Chondrocyte (in vitro differentiated cells): ENCODE results near the gene RBM26. TPM values are rescaled to one million over a fixed set of nuclear protein-coding genes. Genes with fewer than 3 reads are reported as not detected.
"Not testable (repeated sequence)": the region's sequence is repeated elsewhere in the genome, so short reads cannot be mapped to it uniquely, and the experiment has no call there.

ENCODE experiments used
- DNase-seq: peaks from one replicate; pipeline ENCODE4 v3.0.0; 2021; ENCODE audit warnings: mixed read lengths, low spot score
- H3K27ac Mint-ChIP-seq: one replicate; pipeline ENCODE4 v1.8.0; 2021; ENCODE audit warnings: mild to moderate bottlenecking, moderate library complexity, mixed read lengths; ENCODE audit not compliant: unreplicated experiment
- H3K27me3 Mint-ChIP-seq: 2 replicates; pipeline ENCODE4 v1.8.0; 2021; ENCODE audit warnings: low read depth, mixed read lengths
- H3K36me3 Mint-ChIP-seq: 2 replicates; pipeline ENCODE4 v1.8.0; 2021; ENCODE audit warnings: low read depth, mixed read lengths
- H3K4me1 Mint-ChIP-seq: 2 replicates; pipeline ENCODE4 v1.8.0; 2021; ENCODE audit warnings: low read depth, mild to moderate bottlenecking, mixed read lengths
- H3K4me3 Mint-ChIP-seq: one replicate; pipeline ENCODE4 v1.8.0; 2021; ENCODE audit warnings: mild to moderate bottlenecking, moderate library complexity, mixed read lengths; ENCODE audit not compliant: unreplicated experiment
- H3K9me3 Mint-ChIP-seq: 2 replicates; pipeline ENCODE4 v1.8.0; 2021; ENCODE audit warnings: low read depth, mixed read lengths
- total RNA-seq: library from RNA; stranded (reverse); gene quantifications from 3 replicates; pipeline ENCODE4 v1.2.1, GENCODE V29; 2021
- TF ChIP-seq, protein P1 (sequence below): fragments of 200-600 bp; sonication (generic); IDR thresholded peaks from 2 replicates; pipeline ENCODE4 v1.5.0; 2021; ENCODE audit warnings: antibody characterized with exemption, mild to moderate bottlenecking, moderate library complexity

The RBM26 gene
- total RNA-seq, 1 donor from 2014 or later = 29.1 TPM

DNA sequence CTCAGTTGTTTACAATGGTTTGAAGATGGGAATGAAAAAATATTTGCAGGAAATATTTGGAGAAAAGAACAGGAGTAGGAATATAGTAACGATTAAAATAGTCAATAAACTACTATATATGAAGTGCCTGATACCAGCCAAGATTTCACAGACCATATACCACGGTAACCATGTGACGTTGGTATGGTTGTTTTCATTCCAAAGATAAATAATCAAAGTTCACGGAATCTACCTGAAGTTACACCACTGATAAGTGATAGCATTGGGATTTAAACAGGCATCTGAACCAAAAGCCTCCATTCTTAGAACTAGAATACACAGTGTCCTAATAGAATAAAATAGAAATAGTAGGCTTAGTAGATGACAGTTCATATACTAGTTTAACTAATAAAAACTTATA is 123.5 kb downstream of the RBM26 start:
- DNase-seq = no peak
- Mint-ChIP-seq H3K27me3 (peaks cover 3% of the 10 kb centered on the region), H3K9me3 (peaks cover 3% of the 10 kb centered on the region), H3K27ac (no peak overlapping the region), H3K4me3 (no peak overlapping the region), H3K36me3 (no peaks in the 10 kb centered on the region), H3K4me1 (no peaks in the 10 kb centered on the region)
- TF ChIP-seq, protein P1, sequence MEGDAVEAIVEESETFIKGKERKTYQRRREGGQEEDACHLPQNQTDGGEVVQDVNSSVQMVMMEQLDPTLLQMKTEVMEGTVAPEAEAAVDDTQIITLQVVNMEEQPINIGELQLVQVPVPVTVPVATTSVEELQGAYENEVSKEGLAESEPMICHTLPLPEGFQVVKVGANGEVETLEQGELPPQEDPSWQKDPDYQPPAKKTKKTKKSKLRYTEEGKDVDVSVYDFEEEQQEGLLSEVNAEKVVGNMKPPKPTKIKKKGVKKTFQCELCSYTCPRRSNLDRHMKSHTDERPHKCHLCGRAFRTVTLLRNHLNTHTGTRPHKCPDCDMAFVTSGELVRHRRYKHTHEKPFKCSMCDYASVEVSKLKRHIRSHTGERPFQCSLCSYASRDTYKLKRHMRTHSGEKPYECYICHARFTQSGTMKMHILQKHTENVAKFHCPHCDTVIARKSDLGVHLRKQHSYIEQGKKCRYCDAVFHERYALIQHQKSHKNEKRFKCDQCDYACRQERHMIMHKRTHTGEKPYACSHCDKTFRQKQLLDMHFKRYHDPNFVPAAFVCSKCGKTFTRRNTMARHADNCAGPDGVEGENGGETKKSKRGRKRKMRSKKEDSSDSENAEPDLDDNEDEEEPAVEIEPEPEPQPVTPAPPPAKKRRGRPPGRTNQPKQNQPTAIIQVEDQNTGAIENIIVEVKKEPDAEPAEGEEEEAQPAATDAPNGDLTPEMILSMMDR = no peak

DNA sequence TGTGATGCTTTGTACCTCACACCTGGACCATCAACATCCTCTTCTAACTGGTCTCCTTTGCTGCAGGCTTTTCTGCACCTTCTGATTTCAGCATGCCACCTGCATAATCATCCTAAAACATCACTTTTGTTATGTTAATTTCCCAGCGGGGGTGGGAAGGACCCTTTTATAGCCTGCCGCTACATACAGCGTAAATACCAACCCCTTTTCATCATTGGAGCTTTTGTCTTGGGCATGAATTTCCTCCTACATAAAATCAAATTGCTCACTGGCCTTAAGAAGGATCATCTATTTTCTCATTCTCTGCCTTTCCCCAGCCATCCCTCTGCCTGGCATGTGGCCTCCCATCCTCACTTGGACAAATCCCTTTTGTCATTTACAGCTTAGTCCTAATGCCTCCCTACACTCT is 124.7 kb downstream of the RBM26 start:
- no peak for DNase-seq
- Mint-ChIP-seq H3K36me3 (no peaks in the 10 kb centered on the region), H3K27me3 (peaks cover 3% of the 10 kb centered on the region), H3K27ac (no peak overlapping the region), H3K4me3 (no peak overlapping the region), H3K4me1 (no peaks in the 10 kb centered on the region), H3K9me3 (peaks cover 3% of the 10 kb centered on the region)
- TF ChIP-seq, protein P1 = no peak

DNA sequence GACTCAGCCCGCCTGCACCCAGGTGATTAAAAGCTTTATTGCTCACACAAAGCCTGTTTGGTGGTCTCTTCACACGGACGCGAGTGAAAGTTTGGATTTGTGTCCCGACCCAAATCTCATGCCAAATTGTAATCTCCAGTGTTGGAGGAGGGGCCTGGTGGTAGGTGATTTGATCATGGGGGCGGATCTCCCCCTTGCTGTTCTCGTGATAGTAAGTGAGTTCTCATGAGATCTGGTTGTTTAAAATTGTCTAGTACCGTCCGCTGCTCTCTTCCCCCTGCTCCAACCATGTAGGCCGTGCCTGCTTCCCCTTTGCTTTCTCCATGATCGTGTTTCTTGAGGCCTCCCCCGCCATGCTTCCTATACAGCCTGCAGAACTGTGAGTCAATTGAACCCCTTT is 126.3 kb downstream of the RBM26 start:
- H3K36me3 Mint-ChIP-seq, H3K4me1 Mint-ChIP-seq, DNase-seq, H3K9me3 Mint-ChIP-seq, H3K27ac Mint-ChIP-seq, H3K27me3 Mint-ChIP-seq, H3K4me3 Mint-ChIP-seq: not testable (repeated sequence)

DNA sequence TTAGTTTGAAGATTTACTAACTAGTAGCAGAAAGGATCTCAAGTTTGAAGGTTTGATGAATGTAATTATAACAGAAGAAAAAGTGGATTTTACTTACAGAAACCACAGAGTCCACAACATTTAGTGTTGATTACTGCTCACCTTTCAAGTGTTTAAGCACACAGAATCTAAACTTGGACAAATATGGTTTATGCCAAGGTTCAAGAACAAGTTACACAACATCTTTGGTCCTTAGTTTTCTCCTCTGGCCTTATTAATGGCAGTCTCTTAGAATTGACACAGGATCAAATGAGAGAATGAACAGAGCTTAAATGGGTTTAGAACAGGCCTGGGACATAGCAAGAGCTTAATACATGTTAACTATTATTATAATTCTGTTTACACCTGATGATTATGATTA is 133.0 kb downstream of the RBM26 start:
- H3K9me3 Mint-ChIP-seq = peaks cover 4% of the 10 kb centered on the region
- H3K36me3 Mint-ChIP-seq = peaks cover 2% of the 10 kb centered on the region
- H3K4me1 Mint-ChIP-seq = no peaks in the 10 kb centered on the region
- H3K4me3 Mint-ChIP-seq = no peak overlapping the region
- H3K27ac Mint-ChIP-seq = no peak overlapping the region
- H3K27me3 Mint-ChIP-seq = peaks cover 8% of the 10 kb centered on the region
- DNase-seq = no peak
- TF ChIP-seq, protein P1 = no peak

DNA sequence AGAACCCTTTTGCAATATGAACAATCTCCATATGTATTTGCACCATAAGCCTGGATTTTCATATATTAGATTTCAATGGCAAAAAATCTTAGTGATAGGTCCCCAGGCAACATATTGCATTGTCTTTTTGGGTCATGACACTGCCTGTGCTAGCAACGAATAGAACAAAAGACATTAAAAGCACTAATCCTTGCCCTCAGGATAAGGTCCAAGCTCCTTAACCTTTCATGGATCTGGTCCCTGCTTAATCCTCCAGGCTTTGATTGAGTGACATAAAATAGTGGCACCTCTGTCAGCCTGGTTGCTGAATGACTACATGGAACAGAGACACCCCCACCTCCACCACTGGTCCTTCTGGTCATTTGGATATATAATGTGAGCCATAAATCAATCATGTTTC is 134.4 kb downstream of the RBM26 start:
- TF ChIP-seq, protein P1 = no peak
- H3K27me3 Mint-ChIP-seq = peaks cover 8% of the 10 kb centered on the region
- no peak overlapping the region for H3K27ac Mint-ChIP-seq
- no peak for DNase-seq
- peaks cover 3% of the 10 kb centered on the region for H3K36me3 Mint-ChIP-seq
- H3K9me3 Mint-ChIP-seq = peaks cover 6% of the 10 kb centered on the region
- H3K4me3 Mint-ChIP-seq = no peak overlapping the region
- no peaks in the 10 kb centered on the region for H3K4me1 Mint-ChIP-seq

DNA sequence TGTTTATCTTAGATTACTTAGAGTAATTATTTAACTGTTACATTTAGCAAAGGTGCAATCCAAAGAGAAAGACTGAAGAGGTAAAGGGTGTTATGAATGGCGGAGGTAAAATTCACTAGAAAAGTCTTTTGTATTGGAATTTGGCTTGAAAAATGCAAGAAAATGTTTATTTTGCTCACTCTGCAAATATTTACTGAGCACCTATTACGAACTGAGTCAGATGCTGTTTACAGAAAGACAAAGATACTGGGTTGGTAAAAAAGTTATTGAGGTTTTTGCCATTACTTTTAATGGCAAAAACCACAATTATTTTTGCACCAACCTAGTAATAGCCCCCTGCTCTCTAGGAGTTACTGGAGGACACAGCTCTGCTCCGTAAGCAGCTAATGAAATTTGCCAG is 135.2 kb downstream of the RBM26 start:
- Mint-ChIP-seq H3K9me3 (peaks cover 6% of the 10 kb centered on the region), H3K36me3 (peaks cover 3% of the 10 kb centered on the region), H3K27ac (no peak overlapping the region), H3K4me1 (no peaks in the 10 kb centered on the region), H3K4me3 (no peak overlapping the region), H3K27me3 (peaks cover 12% of the 10 kb centered on the region)
- no peak for DNase-seq
- TF ChIP-seq, protein P1 = no peak
